ENCODE results near the gene HAUS7.

Gene HAUS7

GRCh38 chrX:153433781-153434285 lies 36.5 kb downstream of the HAUS7 start:
- no peak for DNase-seq

GRCh38 chrX:153433161-153433680 lies 37.2 kb downstream of the HAUS7 start:
- DNase-seq = no peak

- DNase-seq = no peak
Observed at GRCh38 chrX:153430796-153431195, 39.6 kb downstream of the HAUS7 start.

GRCh38 chrX:153426204-153426603 lies 44.2 kb downstream of the HAUS7 start:
- DNase-seq = no peak

GRCh38 chrX:153423652-153424051 lies 46.7 kb downstream of the HAUS7 start:
- no peak for DNase-seq

- DNase-seq = no peak
Observed at GRCh38 chrX:153421856-153422255, 48.5 kb downstream of the HAUS7 start.

- no peak for DNase-seq
Observed at GRCh38 chrX:153420851-153421599, 49.4 kb downstream of the HAUS7 start.

- DNase-seq = no peak
Observed at GRCh38 chrX:153417637-153418036, 52.7 kb downstream of the HAUS7 start.

GRCh38 chrX:153416781-153417450 lies 53.5 kb downstream of the HAUS7 start:
- no peak for DNase-seq

- no peak for DNase-seq
Observed at GRCh38 chrX:153414856-153415510, 55.4 kb downstream of the HAUS7 start.

GRCh38 chrX:153413731-153414130 lies 56.6 kb downstream of the HAUS7 start:
- no peak for DNase-seq

- DNase-seq = no peak
Observed at GRCh38 chrX:153412746-153413720, 57.3 kb downstream of the HAUS7 start.

- DNase-seq = no peak
Observed at GRCh38 chrX:153411988-153412574, 58.3 kb downstream of the HAUS7 start.

GRCh38 chrX:153411255-153411987 lies 59.0 kb downstream of the HAUS7 start, which contains the start of gene ZFP92:
TSS of gene ZFP92 (plus strand) at chrX:153411472. CDS start at chrX:153418323, 6,851 bp downstream.
- DNase-seq = peak; percentile 42

- no peak for DNase-seq
Observed at GRCh38 chrX:153410888-153411254, 59.5 kb downstream of the HAUS7 start.

GRCh38 chrX:153410373-153410772 lies 60.0 kb downstream of the HAUS7 start:
- no peak for DNase-seq

GRCh38 chrX:153409414-153410101 lies 60.8 kb downstream of the HAUS7 start:
- no peak for DNase-seq

GRCh38 chrX:153408871-153409351 lies 61.5 kb downstream of the HAUS7 start:
- DNase-seq = no peak

- no peak for DNase-seq
Observed at GRCh38 chrX:153408221-153408721, 62.1 kb downstream of the HAUS7 start.

- no peak for DNase-seq
Observed at GRCh38 chrX:153407736-153408135, 62.6 kb downstream of the HAUS7 start.
